Measurements from ENCODE around the gene ACVR1B.

GRCh38 chr12:51960890-51961289, 9.4 kb downstream of the ACVR1B start:
- TF ChIP-seq CTCF (IDR thresholded peaks at IDR 0.05 in 8 of 11, conservative IDR thresholded peaks at IDR 0.05 in 3 of 11), result no peak
- no peak for TF ChIP-seq POLR2AphosphoS5 (IDR thresholded peaks at IDR 0.05)
- TF ChIP-seq POLR2A (IDR thresholded peaks at IDR 0.05), result no peak

Data from spleen (tissue), 7 donors.